Upper lobe of left lung (tissue), 6 donors: ENCODE measurements around the gene TXNDC9. TPM values are rescaled to one million over a fixed set of nuclear protein-coding genes. Genes with fewer than 3 reads are reported as not detected.

Experiments
- ATAC-seq, 2 donors: fragments of 200-7000 bp; cut with Tn5 transposase; one replicate each; pipeline ENCODE4 v1.9.1; 2022; ENCODE audit warnings: mild to moderate bottlenecking in 2 of 2, moderate library complexity in 2 of 2; ENCODE audit not compliant: low FRiP score in 2 of 2
- DNase-seq, 2 donors: peaks; one replicate each; pipeline ENCODE4 v3.0.0-alpha.2; 2019 to 2020
- H3K27ac ChIP-seq, 4 donors: fragments of 200-600 bp; sonication (generic); one replicate each; pipeline ENCODE4 v1.5.1; 2016 to 2019
- H3K27me3 ChIP-seq, 4 donors: fragments of 200-600 bp; sonication (generic); one replicate each; pipeline ENCODE4 v1.5.1; 2017 to 2019
- H3K36me3 ChIP-seq, 4 donors: fragments of 200-600 bp; sonication (generic); one replicate each; pipeline ENCODE4 v1.5.1; 2016 to 2019
- H3K4me1 ChIP-seq, 4 donors: fragments of 200-600 bp; sonication (generic); one replicate each; pipeline ENCODE4 v1.5.1; 2018 to 2019
- H3K4me3 ChIP-seq, 4 donors: fragments of 200-600 bp; sonication (generic); one replicate each; pipeline ENCODE4 v1.5.1; 2017 to 2019; ENCODE audit warnings: mild to moderate bottlenecking in 2 of 4, moderate library complexity in 1 of 4
- H3K9me3 ChIP-seq, 4 donors: fragments of 200-600 bp; sonication (generic); one replicate each; pipeline ENCODE4 v1.5.1; 2018 to 2019
- CTCF ChIP-seq, 6 experiments: fragments of 450-650 bp in 4 of 6; fragments of 200-600 bp in 2 of 6; sonication (generic) in 2 of 6; IDR thresholded peaks; one replicate each; pipeline ENCODE4 v1.5.1; 2016 to 2019; ENCODE audit warnings: antibody characterized with exemption in 6 of 6
- EP300 ChIP-seq, 4 donors: sonication (generic); formaldehyde crosslinking; IDR thresholded peaks; one replicate each; pipeline ENCODE4 v1.5.1; 2017; ENCODE audit warnings: antibody characterized with exemption in 4 of 4, control low read depth in 2 of 4
- POLR2A ChIP-seq, 4 donors: fragments of 450-650 bp; IDR thresholded peaks; one replicate each; pipeline ENCODE4 v1.5.1; 2016 to 2017; ENCODE audit warnings: antibody characterized with exemption in 4 of 4, mild to moderate bottlenecking in 2 of 4
- POLR2AphosphoS5 ChIP-seq, 2 donors: sonication (generic); formaldehyde crosslinking; IDR thresholded peaks; one replicate each; pipeline ENCODE4 v1.5.1; 2017; ENCODE audit warnings: antibody characterized with exemption in 2 of 2
- WGBS, 2 donors: methylation state at CpG; one replicate each; pipeline ENCODE4 v1.1.5; 2017 to 2018; 5-methylcytosine and 5-hydroxymethylcytosine counted together
- total RNA-seq, 6 donors: library from RNA; depleted of rRNA in 4 of 6; stranded (reverse); fragments of >200 nt in 4 of 6; gene quantifications; one replicate each; pipeline versions ENCODE4 v1.1.0 to v1.2.1, GENCODE V29; 2016 to 2021
- donor health status: DM: no; HTN: no; CAD: no; lungs with moderate emphysema.
- donor health status: DM: no; HTN: yes; CAD: no; lungs with severe emphysema.

TXNDC9 gene
- 10 to 100 TPM; 20.2 to 61.0 (median 26.9) TPM for total RNA-seq

GRCh38 chr2:99335911-99336803, at the start of gene TXNDC9:
Gene TXNDC9, minus strand, starts transcription at chr2:99336333. Its CDS starts 3,123 bp downstream, at chr2:99333210.
- no peaks in the 10 kb centered on the region for H3K27me3 ChIP-seq
- TF ChIP-seq POLR2AphosphoS5 (IDR thresholded peaks at IDR 0.05), result peak; percentile 81 to 89
- no peak for TF ChIP-seq EP300 (IDR thresholded peaks at IDR 0.05)
- TF ChIP-seq CTCF (IDR thresholded peaks at IDR 0.05), result peak in 2 of 6 experiments; percentile 6 to 36
- TF ChIP-seq POLR2A (IDR thresholded peaks at IDR 0.05), result peak in 2 of 4 donors; percentile 38 to 78
- DNase-seq, result peak; percentile 98 to 99
- peak within 1 kb of the TSS; percentile 69 to 96 (median 84) for H3K4me3 ChIP-seq
- peak within 1 kb of the TSS; percentile 84 to 91 (median 88) for H3K27ac ChIP-seq
- peaks cover 30 to 41% (median 37%) of the 10 kb centered on the region in 4 donors for H3K4me1 ChIP-seq
- H3K9me3 ChIP-seq, result no peaks in the 10 kb centered on the region
- peaks cover 7 to 19% (median 18%) of the 10 kb centered on the region in 4 donors for H3K36me3 ChIP-seq
- WGBS, 2 donors, result 1% methylated on average over 22 to 46 of the region's 60 CpGs
- ATAC-seq, result peak; percentile 96 to 98

GRCh38 chr2:99382143-99382542, 46.0 kb upstream of the TXNDC9 start:
- Histone ChIP-seq H3K27ac (no peak overlapping the region), H3K4me3 (no peak overlapping the region), H3K9me3 (no peaks in the 10 kb centered on the region), H3K36me3 (peaks cover under 1 to 69% (median 18%) of the 10 kb centered on the region in 4 donors), H3K4me1 (no peaks in the 10 kb centered on the region), H3K27me3 (no peaks in the 10 kb centered on the region)
- WGBS, 2 donors, result 93 to 100% methylated on average over 2 of the region's 2 CpGs
- ATAC-seq (no peak), DNase-seq (no peak)
- TF ChIP-seq CTCF (IDR thresholded peaks at IDR 0.05) (no peak), POLR2AphosphoS5 (IDR thresholded peaks at IDR 0.05) (no peak), POLR2A (IDR thresholded peaks at IDR 0.05) (no peak), EP300 (IDR thresholded peaks at IDR 0.05) (no peak)

GRCh38 chr2:99380376-99381010, 44.4 kb upstream of the TXNDC9 start:
- Histone ChIP-seq H3K27me3 (no peaks in the 10 kb centered on the region), H3K27ac (no peak overlapping the region), H3K4me1 (no peaks in the 10 kb centered on the region), H3K36me3 (peaks cover 9 to 79% (median 21%) of the 10 kb centered on the region in 4 donors), H3K4me3 (no peak overlapping the region), H3K9me3 (no peaks in the 10 kb centered on the region)
- WGBS, 2 donors, result 92 to 93% methylated on average over 3 of the region's 3 CpGs
- ATAC-seq (no peak), DNase-seq (no peak)
- no peak for TF ChIP-seq POLR2A (IDR thresholded peaks at IDR 0.05)
- no peak for TF ChIP-seq POLR2AphosphoS5 (IDR thresholded peaks at IDR 0.05)
- TF ChIP-seq CTCF (IDR thresholded peaks at IDR 0.05), result no peak
- TF ChIP-seq EP300 (IDR thresholded peaks at IDR 0.05), result no peak

- ATAC-seq (no peak), DNase-seq (no peak)
- Histone ChIP-seq H3K36me3 (peaks cover 11 to 81% (median 20%) of the 10 kb centered on the region in 4 donors), H3K27ac (no peak overlapping the region), H3K27me3 (no peaks in the 10 kb centered on the region), H3K9me3 (no peaks in the 10 kb centered on the region), H3K4me1 (no peaks in the 10 kb centered on the region), H3K4me3 (no peak overlapping the region)
- WGBS, 2 donors, result 89 to 92% methylated on average over 1 of the region's 1 CpG
- TF ChIP-seq POLR2A (IDR thresholded peaks at IDR 0.05) (no peak), EP300 (IDR thresholded peaks at IDR 0.05) (no peak), CTCF (IDR thresholded peaks at IDR 0.05) (no peak), POLR2AphosphoS5 (IDR thresholded peaks at IDR 0.05) (no peak)
Measured at GRCh38 chr2:99377879-99378278, 41.7 kb upstream of the TXNDC9 start.
